A549 (cell line): ENCODE measurements around the gene PTPRG.

Experiments used
- CHD2 ChIP-seq: fragments of 150-350 bp; IDR thresholded peaks from 2 replicates; pipeline ENCODE4 v1.6.1; 2014; ENCODE audit warnings: low read length; ENCODE audit not compliant: partially characterized antibody
- ESRRA ChIP-seq: fragments of 150-350 bp; IDR thresholded peaks from 2 replicates; pipeline ENCODE4 v1.6.1; 2014; ENCODE audit warnings: mild to moderate bottlenecking, low read length, borderline replicate concordance
- HDAC2 ChIP-seq: fragments of 200-600 bp; sonication (generic); IDR thresholded peaks from 2 replicates; pipeline ENCODE4 v1.6.1; 2016
- JUN ChIP-seq, 2 experiments: fragments of >200 bp; sonication (Bioruptor Twin); formaldehyde crosslinking; IDR thresholded peaks; 2 replicates in 1 of 2; 3 replicates in 1 of 2; pipeline ENCODE4 v1.6.1; 2016 to 2017
- NR3C1 ChIP-seq: fragments of >200 bp; sonication (Bioruptor Twin); formaldehyde crosslinking; IDR thresholded peaks from 3 replicates; pipeline ENCODE4 v1.6.1; 2017
- POLR2A ChIP-seq: IDR thresholded peaks from 2 replicates; pipeline ENCODE4 v1.6.1; 2012; ENCODE audit warnings: mild to moderate bottlenecking, low read length
- RCOR1 ChIP-seq: fragments of 150-350 bp; IDR thresholded peaks from 2 replicates; pipeline ENCODE4 v1.6.1; 2014; ENCODE audit warnings: antibody characterized with exemption, low read length, low read depth
- RFX5 ChIP-seq: fragments of 450-650 bp; IDR thresholded peaks from 2 replicates; pipeline ENCODE4 v1.7.1; 2014; ENCODE audit warnings: antibody characterized with exemption, mild to moderate bottlenecking, moderate library complexity
- SREBF2 ChIP-seq: fragments of 450-650 bp; IDR thresholded peaks from 2 replicates; pipeline ENCODE4 v1.6.1; 2014; ENCODE audit warnings: mild to moderate bottlenecking, moderate library complexity
- USF2 ChIP-seq: fragments of 450-650 bp; IDR thresholded peaks from 2 replicates; pipeline ENCODE4 v1.6.1; 2014; ENCODE audit warnings: antibody characterized with exemption
- TF ChIP-seq, protein P1 (sequence below): fragments of 200-600 bp; sonication (generic); IDR thresholded peaks from 2 replicates; pipeline ENCODE4 v1.6.1; 2016; ENCODE audit warnings: antibody characterized with exemption, mild to moderate bottlenecking, moderate library complexity
- TF ChIP-seq, protein P2 (sequence below): fragments of >200 bp; sonication (Bioruptor Twin); formaldehyde crosslinking; IDR thresholded peaks from 3 replicates; pipeline ENCODE4 v1.5.1; 2016

- no peak for TF ChIP-seq ESRRA
- TF ChIP-seq, protein P1, sequence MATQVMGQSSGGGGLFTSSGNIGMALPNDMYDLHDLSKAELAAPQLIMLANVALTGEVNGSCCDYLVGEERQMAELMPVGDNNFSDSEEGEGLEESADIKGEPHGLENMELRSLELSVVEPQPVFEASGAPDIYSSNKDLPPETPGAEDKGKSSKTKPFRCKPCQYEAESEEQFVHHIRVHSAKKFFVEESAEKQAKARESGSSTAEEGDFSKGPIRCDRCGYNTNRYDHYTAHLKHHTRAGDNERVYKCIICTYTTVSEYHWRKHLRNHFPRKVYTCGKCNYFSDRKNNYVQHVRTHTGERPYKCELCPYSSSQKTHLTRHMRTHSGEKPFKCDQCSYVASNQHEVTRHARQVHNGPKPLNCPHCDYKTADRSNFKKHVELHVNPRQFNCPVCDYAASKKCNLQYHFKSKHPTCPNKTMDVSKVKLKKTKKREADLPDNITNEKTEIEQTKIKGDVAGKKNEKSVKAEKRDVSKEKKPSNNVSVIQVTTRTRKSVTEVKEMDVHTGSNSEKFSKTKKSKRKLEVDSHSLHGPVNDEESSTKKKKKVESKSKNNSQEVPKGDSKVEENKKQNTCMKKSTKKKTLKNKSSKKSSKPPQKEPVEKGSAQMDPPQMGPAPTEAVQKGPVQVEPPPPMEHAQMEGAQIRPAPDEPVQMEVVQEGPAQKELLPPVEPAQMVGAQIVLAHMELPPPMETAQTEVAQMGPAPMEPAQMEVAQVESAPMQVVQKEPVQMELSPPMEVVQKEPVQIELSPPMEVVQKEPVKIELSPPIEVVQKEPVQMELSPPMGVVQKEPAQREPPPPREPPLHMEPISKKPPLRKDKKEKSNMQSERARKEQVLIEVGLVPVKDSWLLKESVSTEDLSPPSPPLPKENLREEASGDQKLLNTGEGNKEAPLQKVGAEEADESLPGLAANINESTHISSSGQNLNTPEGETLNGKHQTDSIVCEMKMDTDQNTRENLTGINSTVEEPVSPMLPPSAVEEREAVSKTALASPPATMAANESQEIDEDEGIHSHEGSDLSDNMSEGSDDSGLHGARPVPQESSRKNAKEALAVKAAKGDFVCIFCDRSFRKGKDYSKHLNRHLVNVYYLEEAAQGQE: no peak
- TF ChIP-seq, protein P2, sequence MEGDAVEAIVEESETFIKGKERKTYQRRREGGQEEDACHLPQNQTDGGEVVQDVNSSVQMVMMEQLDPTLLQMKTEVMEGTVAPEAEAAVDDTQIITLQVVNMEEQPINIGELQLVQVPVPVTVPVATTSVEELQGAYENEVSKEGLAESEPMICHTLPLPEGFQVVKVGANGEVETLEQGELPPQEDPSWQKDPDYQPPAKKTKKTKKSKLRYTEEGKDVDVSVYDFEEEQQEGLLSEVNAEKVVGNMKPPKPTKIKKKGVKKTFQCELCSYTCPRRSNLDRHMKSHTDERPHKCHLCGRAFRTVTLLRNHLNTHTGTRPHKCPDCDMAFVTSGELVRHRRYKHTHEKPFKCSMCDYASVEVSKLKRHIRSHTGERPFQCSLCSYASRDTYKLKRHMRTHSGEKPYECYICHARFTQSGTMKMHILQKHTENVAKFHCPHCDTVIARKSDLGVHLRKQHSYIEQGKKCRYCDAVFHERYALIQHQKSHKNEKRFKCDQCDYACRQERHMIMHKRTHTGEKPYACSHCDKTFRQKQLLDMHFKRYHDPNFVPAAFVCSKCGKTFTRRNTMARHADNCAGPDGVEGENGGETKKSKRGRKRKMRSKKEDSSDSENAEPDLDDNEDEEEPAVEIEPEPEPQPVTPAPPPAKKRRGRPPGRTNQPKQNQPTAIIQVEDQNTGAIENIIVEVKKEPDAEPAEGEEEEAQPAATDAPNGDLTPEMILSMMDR: no peak
- TF ChIP-seq POLR2A: no peak
- no peak for TF ChIP-seq SREBF2
- TF ChIP-seq HDAC2: no peak
- no peak for TF ChIP-seq USF2
- TF ChIP-seq RFX5: no peak
- no peak for TF ChIP-seq CHD2
- no peak for TF ChIP-seq RCOR1
- TF ChIP-seq JUN (IDR thresholded peaks at IDR 0.05): no peak
- TF ChIP-seq NR3C1: no peak
Measured at GRCh38 chr3:62133015-62133414, 571.6 kb downstream of the PTPRG start.
